Activated naive CD4-positive, alpha-beta T cell treated with Interleukin-2 at 50 U/mL for 16 hours (primary cell): Measurements from ENCODE around the gene TNFSF10.
A peak's percentile ranks its signal among the peaks of the same experiment; 100 is the strongest.

Experiments
- DNase-seq: peaks from one replicate; pipeline ENCODE4 v3.0.0-alpha.2; 2020

Gene TNFSF10

DNA sequence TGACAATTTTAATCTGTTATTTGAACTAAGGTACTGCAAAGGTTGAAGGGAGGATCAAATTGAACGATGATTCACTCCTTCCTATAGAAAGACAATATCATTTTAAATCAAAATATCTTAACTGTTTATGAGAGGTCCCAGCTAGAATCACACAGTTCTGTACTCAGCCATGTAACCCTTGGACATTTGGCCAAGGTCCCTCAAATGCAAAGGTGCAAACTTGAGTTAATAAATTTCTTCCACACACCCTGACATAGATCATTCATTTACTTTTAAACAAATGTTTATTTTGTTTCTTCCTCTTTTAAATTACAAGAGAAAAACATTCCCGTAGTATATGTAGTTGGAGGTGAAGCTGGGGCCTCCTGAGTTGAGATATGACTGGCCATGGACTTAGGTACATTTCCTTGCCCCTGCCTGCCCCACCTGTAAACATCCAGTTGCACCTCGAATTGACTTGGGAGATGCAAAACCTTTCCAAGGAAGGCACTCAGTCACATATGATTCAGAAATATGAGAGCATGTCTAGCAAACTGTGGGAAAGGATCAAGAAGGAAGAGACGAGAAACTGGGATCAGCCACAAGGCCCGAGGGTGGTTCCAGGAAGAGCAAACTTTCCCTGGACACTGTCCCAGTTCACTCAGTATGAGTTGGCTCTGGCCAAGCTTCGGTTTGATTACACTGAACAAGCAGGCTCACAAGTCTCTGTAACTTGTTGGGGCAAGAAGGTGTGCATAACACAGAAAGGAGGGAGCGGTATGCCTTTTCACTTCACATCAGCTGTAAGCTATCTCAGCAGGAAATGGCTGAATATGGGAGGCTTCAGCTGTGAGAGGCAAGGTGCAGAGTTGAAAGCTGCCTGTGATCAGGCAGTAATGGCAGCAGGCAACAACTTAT, 6.7 kb downstream of the TNFSF10 start:
- DNase-seq: peak; percentile 15

DNA sequence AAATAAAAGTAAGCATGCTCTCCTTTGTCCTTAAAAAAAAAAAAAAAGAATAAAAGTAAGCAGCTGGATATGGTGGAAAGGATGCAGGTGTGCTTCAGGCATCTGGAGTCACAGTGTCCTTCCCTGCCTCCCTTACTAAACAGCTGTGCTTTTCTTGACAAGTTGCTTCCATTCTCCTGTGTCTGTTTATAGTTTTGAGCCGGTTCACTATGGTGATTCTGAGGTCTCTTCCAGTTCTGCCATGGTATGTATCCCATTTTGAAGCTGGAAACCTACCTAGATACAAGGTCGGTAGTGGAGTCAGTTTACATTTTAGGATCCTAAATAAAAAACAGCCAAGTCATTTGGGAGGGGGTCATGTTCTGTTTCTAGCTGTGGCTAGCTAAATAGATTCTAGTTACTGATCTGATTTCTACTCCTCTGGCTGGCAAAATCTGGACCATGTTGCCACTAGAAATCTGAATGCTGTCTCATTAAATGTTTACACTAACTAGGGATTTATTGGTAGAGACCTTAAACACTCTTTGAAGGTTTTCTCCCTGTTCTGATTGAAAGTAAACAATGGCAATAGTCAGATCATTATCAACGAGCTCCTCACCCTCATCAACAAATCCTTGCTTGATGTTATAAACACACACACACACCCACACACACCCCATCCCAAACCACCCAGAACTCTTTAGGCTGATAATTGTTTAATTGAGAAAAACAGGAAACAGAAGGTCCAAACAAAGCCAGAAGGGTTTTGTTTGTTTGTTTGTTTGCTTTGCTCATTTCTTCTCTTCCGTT, 7.9 kb downstream of the TNFSF10 start:
- no peak for DNase-seq

DNA sequence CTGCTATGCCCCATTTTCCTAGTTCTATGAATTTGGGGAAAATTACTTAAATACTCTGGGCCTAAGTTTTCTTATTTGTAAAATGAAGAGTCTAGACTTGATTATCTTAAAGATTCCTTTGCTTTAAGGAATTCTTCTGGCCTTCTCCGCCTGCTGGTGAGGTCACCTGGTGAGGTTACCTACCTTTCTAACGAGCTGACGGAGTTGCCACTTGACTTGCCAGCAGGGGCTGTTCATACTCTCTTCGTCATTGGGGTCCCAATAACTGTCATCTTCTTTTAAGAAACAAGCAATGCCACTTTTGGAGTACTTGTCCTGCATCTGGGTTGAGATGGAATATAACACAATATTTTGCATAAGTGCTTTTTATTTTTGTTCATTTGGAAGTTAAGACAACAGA, 8.6 kb downstream of the TNFSF10 start:
- DNase-seq: no peak

DNA sequence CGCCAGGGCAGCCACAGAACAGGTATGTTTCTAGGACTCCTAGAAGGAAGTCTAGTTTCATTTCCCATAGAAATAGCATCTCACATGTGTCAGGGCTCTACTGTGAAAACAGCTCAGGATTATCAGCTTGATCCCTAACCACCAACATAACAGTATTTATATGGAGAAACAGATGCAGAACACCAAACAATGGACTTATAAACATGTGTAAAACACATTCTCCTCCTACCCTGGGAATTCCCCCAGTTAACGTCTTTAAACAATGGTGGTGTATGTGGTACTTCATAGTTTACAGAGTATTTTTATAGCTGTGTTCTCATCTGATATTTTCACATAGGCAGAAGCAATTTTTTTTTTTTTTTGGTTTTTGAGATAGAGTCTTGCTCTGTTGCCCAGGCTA, 9.7 kb downstream of the TNFSF10 start:
- no peak for DNase-seq

DNA sequence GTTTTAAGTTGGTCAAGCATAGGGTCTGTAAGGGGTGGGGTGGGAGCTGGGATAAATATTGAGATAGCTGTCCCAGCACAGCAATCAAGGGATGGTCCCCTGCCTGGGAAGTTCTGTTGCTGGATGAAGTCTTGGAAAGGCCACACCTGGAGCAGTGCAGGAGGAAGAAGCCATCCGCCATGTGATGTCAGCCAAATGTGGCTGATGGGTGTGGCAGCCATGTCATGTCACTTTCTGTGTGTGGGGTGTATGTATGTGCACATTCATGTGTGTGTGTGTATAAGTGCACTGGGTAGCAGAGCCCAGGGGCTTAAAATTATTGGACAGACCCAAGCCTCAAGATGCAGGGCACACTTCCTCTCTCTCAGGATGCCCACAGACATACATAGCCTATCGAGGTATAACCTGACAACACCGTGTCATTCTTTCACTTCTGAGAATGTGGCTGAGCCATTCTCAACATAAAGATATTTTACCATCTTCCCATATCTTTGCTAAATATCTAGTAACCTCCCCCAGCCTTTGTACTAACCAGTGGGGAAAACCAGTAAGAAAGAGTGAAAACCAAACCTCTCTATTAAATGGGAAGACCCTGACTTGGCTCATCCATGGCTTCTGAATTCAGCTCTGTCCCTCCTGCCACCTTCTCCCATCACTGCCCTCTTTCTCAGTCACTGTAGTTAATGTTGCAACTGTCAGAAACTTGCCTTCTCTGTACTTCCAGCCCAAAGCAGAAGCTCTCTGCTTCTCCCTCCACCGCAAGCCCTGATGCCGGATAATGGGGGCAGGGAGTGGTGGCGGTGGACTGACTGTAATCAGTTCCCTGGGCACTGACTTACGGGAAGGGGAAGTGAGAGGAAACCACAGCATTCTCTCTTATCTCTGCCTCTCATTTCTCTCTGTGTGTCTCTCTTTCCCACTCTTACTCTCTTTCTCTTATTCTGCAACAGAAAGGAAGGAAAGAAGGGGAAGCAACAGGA, 11.2 kb downstream of the TNFSF10 start:
- DNase-seq: peak; percentile 74

DNA sequence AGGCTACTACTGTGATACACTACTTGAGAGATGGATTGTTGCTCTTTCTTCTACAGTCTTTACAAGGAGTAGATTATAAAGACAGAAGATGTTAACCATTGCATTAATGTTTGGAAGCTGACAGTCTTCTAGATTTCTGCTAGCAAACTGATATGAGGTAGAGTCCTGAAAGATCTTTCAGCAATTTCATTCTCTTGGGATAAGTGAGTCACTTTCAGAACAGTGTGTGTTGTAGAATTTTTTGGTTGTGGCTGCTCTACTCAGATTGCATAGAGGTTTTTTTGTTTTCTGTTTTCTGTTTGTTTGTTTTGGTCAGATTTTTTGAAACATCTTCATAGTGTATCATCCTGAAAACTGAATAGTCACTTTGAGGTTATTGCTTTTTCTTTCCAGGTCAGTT, 17.1 kb downstream of the TNFSF10 start:
- DNase-seq: no peak

DNA sequence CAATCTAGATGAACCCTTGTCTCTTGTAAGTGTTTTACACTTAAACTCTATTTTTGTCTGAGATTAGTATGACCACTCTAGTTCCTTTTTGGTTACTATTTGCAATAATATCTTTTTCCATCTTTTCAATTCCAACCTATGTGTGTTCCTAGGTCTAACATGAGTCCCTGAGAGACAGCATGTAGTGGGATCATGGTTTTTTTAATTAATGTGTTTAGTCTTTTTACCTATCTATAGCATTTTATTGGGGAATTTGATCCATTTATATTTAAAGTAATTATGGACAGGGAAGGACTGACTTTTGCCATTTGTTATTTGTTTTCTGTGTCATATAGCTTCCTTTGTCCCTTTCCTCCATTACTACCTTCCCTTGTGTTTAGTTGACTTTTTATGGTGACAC, 21.7 kb downstream of the TNFSF10 start:
- no peak for DNase-seq

DNA sequence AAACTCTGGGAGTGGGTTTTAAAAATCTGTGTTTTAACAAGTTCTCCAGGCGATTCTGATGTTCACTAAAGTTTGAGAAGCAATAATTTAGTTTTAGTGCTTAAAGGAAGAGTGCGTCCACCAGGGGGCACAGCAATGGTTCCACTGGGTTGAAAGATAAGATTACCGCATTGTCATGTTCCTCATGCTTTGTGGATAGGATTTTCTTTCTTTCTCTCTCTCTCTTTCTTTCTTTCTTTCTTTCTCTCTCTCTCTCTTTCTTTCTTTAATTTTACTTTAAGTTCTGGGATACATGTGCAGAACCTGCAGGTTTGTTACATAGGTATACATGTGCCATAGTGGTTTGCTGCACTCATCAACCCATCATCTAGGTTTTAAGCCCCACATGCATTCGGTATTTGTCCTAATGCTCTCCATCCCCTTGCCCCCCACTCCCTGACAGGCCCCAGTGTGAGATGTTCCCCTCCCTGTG, 33.0 kb downstream of the TNFSF10 start:
- peak; percentile 79 for DNase-seq

DNA sequence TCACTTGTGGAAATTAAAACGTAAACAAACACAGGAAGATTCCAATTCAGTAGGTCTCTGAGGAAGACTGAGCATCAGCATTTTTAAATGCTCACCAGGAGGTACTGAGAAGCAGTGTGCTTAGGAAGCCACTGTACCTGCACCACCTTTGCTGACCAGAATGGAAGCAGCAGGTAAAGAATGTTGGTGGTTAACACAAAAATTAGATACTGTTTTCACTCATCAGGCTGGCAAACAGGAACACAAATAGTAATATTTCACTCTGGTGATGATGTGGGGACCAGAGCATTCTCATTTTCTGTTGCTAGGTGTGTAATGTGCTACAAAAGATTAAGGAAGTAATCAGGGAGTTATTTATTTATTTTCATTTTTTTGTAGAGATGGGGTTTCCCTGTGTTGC, 45.1 kb downstream of the TNFSF10 start:
- no peak for DNase-seq

DNA sequence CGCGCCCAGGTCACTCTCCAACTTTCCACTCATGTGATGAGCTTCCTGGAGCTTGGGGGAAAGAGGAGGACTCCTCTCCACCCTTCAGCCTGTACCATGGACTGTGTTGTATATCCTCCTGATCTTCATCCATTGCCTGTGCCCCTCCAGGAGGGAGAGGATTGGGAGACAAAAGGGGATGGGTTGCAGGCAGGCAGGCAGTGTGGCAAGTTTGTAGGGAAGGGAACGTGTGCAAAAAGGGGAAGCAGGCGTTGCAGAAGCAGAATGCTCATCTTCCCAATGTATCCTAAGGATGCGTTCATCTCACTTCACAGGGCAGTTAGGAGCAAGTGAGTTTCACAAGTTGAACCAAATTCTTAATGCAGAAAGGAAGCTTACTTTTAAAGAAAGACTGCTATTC, 46.9 kb downstream of the TNFSF10 start:
- DNase-seq: no peak

DNA sequence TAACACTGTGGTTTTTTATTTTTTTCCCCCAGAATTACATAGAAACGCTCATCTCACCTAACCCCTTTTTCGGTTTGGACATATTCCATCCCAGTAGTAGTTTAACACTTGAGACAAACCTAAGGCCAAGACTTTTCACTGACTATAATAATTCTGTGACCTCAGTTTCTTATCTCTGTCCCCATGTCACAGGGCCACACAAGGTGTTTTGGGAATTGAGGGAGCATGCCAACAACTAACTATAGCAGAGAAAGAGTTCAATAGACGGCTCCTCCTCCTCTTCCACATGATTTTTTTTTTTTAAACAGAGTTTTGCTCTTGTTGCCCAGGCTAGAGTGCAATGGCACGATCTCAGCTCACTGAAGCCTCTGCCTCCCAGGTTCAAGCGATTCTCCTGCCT, 47.5 kb downstream of the TNFSF10 start:
- no peak for DNase-seq

DNA sequence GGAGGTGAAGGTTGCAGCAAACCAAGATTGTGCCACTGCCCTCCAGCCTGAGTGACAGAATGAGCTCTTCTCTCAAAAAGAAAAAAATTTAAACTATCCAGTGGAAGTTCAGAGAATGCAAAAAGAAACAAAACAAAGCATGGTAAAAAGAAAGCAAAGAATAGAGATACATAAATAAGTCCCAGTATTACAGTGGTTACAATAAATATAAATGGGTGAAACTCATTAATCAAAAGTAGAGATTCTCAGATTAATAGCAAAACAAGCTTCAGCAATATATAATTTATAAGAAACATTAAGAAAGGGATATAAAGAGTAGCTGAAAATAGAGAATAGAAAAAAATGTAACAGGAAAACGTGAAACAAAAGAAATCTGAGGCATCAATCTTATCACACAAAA, 51.3 kb downstream of the TNFSF10 start:
- DNase-seq: no peak

DNA sequence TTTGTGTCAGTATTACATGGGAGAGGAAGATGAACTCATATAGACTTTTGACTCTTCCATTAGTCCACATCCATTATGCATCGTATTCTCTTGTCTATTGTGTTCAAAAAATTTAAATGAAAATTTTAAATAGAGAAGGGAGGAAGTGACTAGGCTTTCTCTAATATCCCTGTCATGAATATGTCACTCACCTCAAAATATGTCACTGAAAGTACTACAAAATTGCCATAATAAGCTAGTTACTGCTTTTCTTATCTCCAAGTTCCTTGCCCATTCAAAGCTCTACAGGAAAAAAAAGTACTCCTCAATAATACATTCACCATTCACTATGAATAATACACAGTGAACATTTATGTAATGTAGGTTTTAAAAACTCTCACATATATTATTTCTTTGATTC, 52.6 kb downstream of the TNFSF10 start:
- no peak for DNase-seq

DNA sequence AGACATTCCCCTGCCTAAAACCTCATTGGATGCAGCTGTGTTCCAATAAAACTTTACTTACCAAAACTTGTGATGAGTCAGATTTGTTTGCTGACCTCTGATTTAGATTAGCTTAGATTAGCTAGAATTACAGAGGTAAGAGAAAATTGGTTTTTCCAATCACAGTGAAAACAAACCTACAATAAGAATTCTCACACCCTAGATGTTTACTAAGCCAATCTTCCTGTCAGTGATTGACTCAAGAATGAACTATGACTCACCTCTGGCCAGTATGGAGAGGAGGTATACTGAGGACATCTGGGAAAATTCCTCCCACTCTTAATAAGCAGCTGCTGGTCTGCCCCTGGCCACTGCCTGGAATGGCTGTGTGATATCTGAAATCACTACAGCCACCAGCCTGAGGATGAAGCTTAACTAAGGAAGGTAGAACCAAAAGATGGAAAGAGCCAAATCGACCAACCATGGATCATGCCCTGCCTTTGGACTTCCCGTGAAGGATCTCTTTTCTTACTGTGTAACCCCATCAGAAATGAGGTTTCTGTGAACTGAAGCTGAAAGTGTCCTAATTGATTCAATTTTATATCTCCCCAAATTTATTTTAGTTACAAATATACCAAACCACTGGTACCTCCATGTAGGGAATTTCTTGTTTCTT, 55.9 kb downstream of the TNFSF10 start:
- DNase-seq: no peak

DNA sequence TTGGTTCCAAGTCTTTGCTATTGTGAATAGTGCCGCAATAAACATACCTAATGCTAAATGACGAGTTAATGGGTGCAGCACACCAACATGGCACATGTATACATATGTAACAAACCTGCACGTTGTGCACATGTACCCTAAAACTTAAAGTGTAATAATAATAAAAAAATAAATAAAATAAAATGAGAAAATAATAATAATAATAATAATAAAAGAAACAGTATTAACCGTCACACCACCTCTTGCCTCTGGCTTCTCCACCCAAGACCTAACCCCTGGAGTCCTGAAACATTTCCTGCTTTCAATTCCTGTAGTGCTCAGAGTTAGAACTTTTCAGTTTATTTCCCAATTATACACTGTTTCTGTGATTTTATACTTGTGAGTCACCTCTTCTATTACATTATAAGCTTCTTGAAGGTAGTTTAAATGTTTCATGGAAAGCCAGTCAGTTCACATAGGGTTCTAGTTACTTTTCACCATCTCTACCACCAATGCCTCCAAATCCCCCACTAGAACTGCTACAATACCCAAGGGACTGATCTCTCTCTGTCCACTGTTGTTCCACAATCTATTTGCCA, 56.6 kb downstream of the TNFSF10 start:
- DNase-seq: no peak

DNA sequence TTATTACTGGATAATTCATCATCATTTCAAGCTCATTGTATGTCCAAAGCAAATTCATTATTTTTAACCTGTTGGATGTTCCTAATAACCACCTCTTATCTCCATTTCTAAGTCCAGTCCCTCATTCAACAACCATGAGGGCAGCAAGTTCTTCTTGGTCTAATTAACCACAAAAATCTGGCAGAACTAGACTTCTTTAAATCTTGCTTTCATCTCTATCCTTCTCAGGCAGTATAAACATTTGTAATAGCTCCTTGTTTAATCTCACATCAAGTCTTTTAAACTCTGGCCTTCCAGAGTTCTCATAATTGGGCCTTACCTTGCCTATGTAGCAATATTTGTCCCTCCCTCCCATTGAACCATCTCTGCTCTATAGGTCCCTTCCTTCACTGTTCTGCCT, 57.9 kb downstream of the TNFSF10 start:
- no peak for DNase-seq

DNA sequence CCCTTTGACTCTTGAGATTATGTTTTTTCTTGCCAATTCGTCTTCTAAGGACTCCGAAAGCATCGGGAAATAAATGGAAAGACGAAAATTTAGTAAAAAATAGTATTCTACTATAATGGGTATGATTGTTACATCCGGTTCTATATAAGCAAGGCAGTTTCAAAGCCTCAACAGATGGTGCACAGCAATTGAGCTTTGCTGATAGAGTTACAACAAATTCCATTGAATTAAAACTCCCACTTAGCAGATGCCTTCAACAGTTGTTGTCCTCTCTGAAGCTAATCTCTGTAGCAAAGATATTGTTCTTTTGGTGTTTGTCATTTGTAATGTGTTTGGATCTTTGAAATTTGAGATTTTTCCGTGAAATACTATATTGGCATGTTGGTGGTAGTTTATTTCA, 58.9 kb downstream of the TNFSF10 start:
- no peak for DNase-seq

DNA sequence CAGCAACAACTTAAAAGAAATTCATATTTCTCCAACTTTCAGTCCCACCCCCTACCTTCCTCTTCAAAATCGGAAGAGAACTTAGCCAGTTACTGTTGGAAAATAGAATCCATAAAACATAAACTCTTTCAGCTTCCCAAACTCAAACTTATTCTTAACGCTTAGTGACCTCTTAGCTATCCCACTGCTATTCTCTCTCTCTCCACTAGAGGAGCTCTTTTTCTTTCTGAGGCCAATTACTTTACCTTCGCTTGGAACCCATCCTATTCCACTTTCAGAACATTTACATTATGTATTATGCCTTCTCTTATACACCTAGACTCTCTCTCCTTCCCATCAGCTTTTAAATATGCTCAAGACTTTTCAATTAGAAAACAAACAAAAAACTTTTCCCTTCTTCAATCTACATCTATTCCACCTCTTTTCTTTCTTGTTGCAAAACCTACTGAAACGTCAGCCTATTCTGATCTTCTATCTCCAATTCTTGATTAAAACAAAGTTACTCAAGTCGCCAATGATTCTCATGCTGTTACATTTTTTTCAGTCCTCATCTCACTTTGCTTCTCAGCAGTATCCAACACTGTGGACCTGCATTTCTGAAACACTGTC, 61.6 kb downstream of the TNFSF10 start:
- DNase-seq: no peak

DNA sequence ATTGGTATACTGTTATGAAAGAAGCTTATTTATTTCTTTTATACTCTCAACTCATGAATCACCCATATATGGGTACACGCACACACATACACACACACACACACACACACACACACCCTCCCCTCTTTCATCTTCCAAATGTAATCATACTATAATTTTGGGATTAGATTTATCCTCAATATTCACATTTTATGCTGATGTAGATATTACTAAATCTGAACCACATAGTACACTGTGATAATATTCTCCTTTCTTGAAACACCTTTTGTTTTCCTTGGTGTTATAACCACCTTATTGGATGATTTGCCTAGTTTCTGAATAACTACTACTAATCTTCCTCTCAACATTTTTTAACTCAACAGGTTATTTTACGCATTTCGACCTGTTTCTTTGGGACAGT, 66.8 kb downstream of the TNFSF10 start:
- DNase-seq: no peak
